GM12874 (cell line): ENCODE results near the gene SLC11A1.

ENCODE experiments used
- CTCF ChIP-seq: IDR thresholded peaks from 2 replicates; pipeline ENCODE4 v1.5.1; 2011; ENCODE audit warnings: low read depth, mild to moderate bottlenecking, control low read depth, low read length, moderate library complexity; ENCODE audit not compliant: insufficient read depth

Gene SLC11A1

GRCh38 chr2:218403810-218404209, 21.7 kb downstream of the SLC11A1 start:
- no peak for TF ChIP-seq CTCF

- TF ChIP-seq CTCF = no peak
Observed at GRCh38 chr2:218404351-218405085, 22.4 kb downstream of the SLC11A1 start.

GRCh38 chr2:218405086-218405745, 23.1 kb downstream of the SLC11A1 start:
- TF ChIP-seq CTCF = no peak

DNA sequence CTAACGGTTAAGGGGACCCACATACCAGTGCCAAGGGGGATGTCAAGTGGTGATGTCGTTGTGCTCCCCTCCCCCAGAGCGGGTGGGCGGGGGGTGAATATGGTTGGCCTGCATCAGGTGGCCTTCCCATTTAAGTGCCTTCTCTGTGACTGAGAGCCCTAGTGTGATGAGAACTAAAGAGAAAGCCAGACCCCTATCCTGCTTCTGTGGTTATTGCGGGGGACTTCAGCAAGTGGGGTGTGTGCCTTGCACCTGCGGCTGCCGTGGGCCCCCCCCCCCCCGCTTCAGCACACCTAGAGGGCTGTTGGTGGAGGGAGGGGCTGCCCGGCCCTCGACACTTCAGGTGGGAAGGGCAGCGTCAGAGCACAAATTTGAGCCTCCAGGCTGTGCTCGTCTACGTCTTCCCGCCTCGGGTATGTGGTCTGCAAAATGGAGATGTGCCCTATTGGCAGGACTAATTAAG, 23.7 kb downstream of the SLC11A1 start:
- no peak for TF ChIP-seq CTCF

DNA sequence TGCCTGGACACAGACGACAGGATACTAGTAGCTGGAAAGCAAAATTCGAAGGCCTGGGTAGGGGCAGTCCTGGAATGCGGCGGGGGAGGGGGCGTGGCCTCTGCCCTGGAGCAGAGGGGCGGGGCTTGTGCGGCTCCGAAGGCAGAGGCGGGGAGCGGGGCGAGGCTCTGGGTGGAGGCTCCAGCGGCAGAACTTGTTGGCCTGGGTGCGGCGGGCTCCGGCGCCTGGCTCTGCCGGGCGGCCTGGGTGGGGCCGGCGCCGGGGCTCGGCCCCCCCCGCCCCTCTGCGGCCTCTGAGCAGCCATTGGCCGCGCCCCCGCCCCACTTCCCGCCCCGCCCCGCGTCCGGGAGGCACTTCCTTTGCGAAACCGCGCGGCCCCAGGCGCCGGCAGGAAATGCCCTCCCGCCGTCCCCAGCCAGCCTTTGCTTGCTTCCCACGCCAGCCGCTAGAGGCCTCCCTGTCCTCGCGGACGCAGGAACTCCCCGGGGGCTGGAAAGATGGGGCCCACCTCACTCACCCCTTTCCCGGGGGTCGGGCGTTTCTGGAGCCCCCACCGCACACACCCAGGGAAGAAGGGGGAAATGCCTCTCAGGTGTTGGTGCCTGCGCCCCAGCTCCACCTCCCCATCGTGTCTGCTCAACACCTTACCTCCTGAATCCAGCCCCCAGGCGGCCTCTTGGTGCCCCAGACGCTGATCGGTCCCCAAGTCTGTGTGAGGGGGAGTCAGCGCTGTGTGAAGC, 24.3 kb downstream of the SLC11A1 start:
- peak; percentile 83 for TF ChIP-seq CTCF

DNA sequence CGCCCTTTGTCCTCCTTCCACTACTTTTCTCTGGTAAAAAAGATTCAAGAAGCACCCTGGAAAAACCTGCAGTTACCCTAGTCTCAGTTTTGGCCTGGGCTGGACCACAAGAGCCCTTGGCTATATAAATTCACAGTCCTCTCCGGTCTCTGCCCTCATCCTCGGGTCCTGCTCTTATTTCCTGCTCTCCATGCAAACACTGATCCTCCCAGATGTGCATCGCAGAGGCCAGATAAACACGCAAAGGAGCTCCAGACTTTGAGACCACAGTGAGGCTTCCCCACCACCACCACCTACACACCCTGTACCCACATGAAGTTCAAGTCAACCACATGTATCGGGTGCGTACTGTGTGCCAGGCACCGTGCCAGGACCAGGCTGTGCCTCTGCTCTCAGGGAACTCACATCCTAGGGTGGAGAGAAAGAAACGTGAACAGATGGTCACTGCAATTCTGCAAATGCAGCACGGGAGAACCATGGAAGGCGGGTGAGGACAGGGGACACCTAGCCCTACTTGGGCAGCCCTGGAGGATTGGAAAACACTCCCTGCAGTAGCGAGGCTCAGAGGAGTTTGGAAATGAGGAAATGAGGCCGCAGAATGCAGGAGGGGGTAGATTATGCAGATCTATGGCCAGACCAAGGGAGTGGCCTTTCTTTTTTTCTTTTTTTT, 25.0 kb downstream of the SLC11A1 start:
- TF ChIP-seq CTCF = no peak

DNA sequence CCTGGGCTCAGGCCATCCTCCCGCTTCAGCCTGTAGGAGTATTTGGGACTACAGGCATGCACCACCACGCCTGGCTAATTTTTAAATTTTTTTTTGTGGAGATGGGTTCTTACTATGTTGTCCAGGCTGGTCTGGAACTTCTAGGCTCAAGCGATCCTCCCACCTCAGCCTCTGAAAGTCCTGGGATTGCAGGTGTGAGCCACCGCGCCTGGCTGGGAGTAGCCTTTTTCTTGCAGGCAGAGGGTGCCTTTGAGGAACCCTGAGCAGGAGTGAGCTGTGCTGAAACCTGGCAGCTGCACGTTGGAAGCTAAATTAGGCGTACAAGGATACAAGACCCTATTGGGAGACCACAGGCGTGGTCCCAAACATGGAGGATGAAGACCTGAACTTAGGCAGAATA, 25.6 kb downstream of the SLC11A1 start:
- no peak for TF ChIP-seq CTCF
